ENCODE data around the gene SPACA6. TPM values are rescaled to one million over a fixed set of nuclear protein-coding genes. Genes with fewer than 3 reads are reported as not detected.

Gene SPACA6
- total and polyA plus RNA-seq, 2 experiments from 2014 or later, result 7.7 to 8.0 TPM

DNA sequence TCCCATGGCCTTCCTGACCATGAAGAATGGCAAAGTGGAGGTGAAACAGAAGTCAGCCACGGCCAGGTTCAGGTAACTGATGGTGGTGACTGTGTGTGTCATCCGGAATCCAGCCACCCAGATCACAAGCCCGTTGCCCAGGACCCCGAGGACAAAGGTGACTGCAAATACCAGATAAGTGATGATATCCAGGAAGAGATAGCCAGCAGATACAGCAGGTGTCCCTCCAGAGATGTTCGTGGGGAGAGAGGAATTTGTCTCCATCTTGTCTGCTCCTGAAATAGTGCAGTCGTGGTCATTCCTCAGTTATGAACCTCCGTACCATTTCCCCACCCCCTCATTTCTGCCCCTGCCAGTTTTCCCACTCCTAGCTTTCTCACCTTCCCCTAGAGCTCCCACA, 53.6 kb downstream of the SPACA6 start:
- no peak overlapping the region for H3K4me2 ChIP-seq (ENCODE audit: unreplicated experiment)
- no peaks in the 10 kb centered on the region for H4K20me1 ChIP-seq (ENCODE audit: insufficient read depth)
- H3K9me3 ChIP-seq (ENCODE audit: low read depth), result no peaks in the 10 kb centered on the region
- 16 to 24% methylated on average over 7 of the region's 7 CpGs for WGBS, 2 experiments (ENCODE audit: low coverage in 1 of 2, low lambda C conversion rate in 2 of 2, missing lambda C conversion rate in 2 of 2)
- H3K27me3 ChIP-seq (replicated peaks; ENCODE audit: insufficient read depth), result no peaks in the 10 kb centered on the region
- H3F3A ChIP-seq (ENCODE audit: insufficient read depth), result no peaks in the 10 kb centered on the region
- no peak overlapping the region for H2AFZ ChIP-seq
- no peak overlapping the region for H3K4me3 ChIP-seq
- no peak for TF ChIP-seq EZH2phosphoT487 (IDR thresholded peaks at IDR 0.05; ENCODE audit: insufficient read depth, low read depth)
- no peak for TF ChIP-seq EZH2 (IDR thresholded peaks at IDR 0.05; ENCODE audit: insufficient read depth, poor library complexity, severe bottlenecking)
- H3K9ac ChIP-seq, result no peak overlapping the region
- H3K9me2 ChIP-seq (ENCODE audit: insufficient read depth), result no peaks in the 10 kb centered on the region
- no peak for DNase-seq
- H3K4me1 ChIP-seq (ENCODE audit: insufficient read depth), result peaks cover 4% of the 10 kb centered on the region; the same call in 1 of the 2 replicates
- H3K79me2 ChIP-seq (ENCODE audit: insufficient read depth), result no peaks in the 10 kb centered on the region
- no peaks in the 10 kb centered on the region for H3K36me3 ChIP-seq (ENCODE audit: low read depth)
- no peak overlapping the region for H3K27ac ChIP-seq
- in situ Hi-C loops (cut with MboI), result no loop called here

DNA sequence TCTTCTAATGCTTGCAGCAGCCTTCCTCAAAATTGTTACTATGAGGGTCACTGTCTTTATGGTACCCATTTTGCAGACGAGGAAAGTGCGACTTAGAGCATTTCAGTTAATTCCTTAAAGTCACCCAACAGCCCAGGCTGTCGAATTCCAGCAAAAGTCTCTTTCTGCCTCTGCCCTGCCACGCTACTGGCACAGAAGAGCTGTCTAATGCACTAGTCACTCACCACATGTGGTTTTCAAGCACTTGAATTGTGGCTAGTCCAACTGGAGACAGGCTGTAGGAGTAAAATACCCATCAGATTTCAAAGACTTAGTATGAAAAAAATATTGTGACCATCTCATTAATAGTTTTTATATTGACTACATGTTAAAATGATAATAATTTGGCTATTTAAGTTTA, 56.8 kb downstream of the SPACA6 start:
- Histone ChIP-seq H3K9me3 (ENCODE audit: low read depth) (no peaks in the 10 kb centered on the region), H3K4me2 (ENCODE audit: unreplicated experiment) (no peak overlapping the region), H2AFZ (no peak overlapping the region), H3F3A (ENCODE audit: insufficient read depth) (no peaks in the 10 kb centered on the region), H3K4me3 (no peak overlapping the region), H3K79me2 (ENCODE audit: insufficient read depth) (no peaks in the 10 kb centered on the region), H3K9ac (no peak overlapping the region), H3K36me3 (ENCODE audit: low read depth) (no peaks in the 10 kb centered on the region), H3K4me1 (ENCODE audit: insufficient read depth) (peaks cover 4% of the 10 kb centered on the region; the same call in 1 of the 2 replicates), H4K20me1 (ENCODE audit: insufficient read depth) (no peaks in the 10 kb centered on the region), H3K9me2 (ENCODE audit: insufficient read depth) (no peaks in the 10 kb centered on the region), H3K27ac (peak overlapping the region; percentile 47), H3K27me3 (replicated peaks; ENCODE audit: insufficient read depth) (no peaks in the 10 kb centered on the region; the same call in 1 of the 2 replicates)
- no peak for TF ChIP-seq EZH2phosphoT487 (IDR thresholded peaks at IDR 0.05; ENCODE audit: insufficient read depth, low read depth)
- no peak for TF ChIP-seq EZH2 (IDR thresholded peaks at IDR 0.05; ENCODE audit: insufficient read depth, poor library complexity, severe bottlenecking)
- in situ Hi-C loops (cut with MboI), result no loop called here
- peak; percentile 64 for DNase-seq
- 34 to 42% methylated on average over 4 of the region's 4 CpGs for WGBS, 2 experiments (ENCODE audit: low coverage in 1 of 2, low lambda C conversion rate in 2 of 2, missing lambda C conversion rate in 2 of 2)

DNA sequence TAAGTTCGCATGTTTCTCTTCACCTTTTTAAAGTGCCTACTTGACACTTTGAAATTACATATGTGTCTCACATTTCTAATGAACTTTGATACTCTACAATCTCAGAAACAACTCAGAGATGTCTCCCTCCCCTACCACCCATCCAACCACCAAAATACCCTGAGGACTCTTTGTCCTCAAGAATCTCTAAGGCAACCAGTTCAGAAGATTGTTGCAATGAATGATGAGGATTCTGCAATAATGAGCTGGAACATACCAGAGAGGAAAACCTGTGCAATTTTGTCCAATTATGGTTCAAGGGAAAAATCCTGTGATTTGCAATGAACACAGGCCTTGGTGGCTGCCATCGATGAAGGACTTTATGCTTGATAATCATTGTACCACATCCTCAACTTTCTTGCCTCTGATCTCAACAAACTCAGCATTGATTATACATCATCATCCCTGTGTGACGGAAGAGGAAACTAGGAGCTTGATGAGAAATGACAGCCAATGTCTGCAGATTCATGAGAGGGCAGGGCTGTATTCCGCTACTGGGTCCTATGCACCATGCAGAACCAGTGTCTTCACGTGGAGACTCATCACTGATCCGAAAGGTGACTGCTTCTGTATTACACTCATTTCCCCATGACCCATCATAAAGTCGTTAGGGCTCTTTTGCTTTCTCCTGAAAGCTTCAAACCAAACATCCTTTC, 57.4 kb downstream of the SPACA6 start:
- Histone ChIP-seq H3K9ac (no peak overlapping the region), H3F3A (ENCODE audit: insufficient read depth) (no peaks in the 10 kb centered on the region), H3K27me3 (replicated peaks; ENCODE audit: insufficient read depth) (no peaks in the 10 kb centered on the region; the same call in 1 of the 2 replicates), H3K27ac (peak overlapping the region; percentile 47), H3K4me1 (ENCODE audit: insufficient read depth) (peaks cover 4% of the 10 kb centered on the region; the same call in 1 of the 2 replicates), H3K36me3 (ENCODE audit: low read depth) (no peaks in the 10 kb centered on the region), H3K4me3 (no peak overlapping the region), H2AFZ (no peak overlapping the region), H3K79me2 (ENCODE audit: insufficient read depth) (no peaks in the 10 kb centered on the region), H3K9me2 (ENCODE audit: insufficient read depth) (no peaks in the 10 kb centered on the region), H3K4me2 (ENCODE audit: unreplicated experiment) (no peak overlapping the region), H4K20me1 (ENCODE audit: insufficient read depth) (no peaks in the 10 kb centered on the region), H3K9me3 (ENCODE audit: low read depth) (no peaks in the 10 kb centered on the region)
- TF ChIP-seq EZH2phosphoT487 (IDR thresholded peaks at IDR 0.05; ENCODE audit: insufficient read depth, low read depth), result no peak
- TF ChIP-seq EZH2 (IDR thresholded peaks at IDR 0.05; ENCODE audit: insufficient read depth, poor library complexity, severe bottlenecking), result no peak
- 31 to 45% methylated on average over 7 of the region's 7 CpGs for WGBS, 2 experiments (ENCODE audit: low coverage in 1 of 2, low lambda C conversion rate in 2 of 2, missing lambda C conversion rate in 2 of 2)
- peak; percentile 39 for DNase-seq
- in situ Hi-C loops (cut with MboI), result no loop called here

DNA sequence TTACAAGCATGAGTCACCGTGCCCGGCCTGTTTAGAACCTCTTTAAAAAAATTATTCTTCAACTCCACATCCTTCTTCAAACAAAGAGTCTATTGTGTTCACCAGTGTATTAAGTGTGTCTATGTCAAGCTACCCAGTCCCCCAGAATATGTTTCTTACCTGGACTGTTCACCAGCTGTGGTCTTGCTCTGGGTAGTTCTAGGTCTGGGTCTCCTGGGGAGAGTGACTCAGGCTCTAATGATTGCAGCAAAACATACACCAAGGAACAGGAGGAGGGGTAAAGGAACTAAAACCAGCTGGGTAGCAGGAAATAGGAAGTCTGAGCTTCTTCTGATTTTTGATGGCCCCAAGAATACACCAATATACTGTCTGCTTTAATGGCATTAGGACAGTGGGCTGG, 58.5 kb downstream of the SPACA6 start, which contains the start of gene FPR1:
Gene FPR1, minus strand, starts transcription at position 224 of the 400 bp plus-strand sequence. CDS start 4,884 bp downstream, outside the sequence.
- H3K27me3 ChIP-seq (replicated peaks; ENCODE audit: insufficient read depth), result no peaks in the 10 kb centered on the region; the same call in 1 of the 2 replicates
- H3K27ac ChIP-seq, result no peak within 1 kb of the TSS
- H4K20me1 ChIP-seq (ENCODE audit: insufficient read depth), result no peaks in the 10 kb centered on the region
- no peaks in the 10 kb centered on the region for H3K9me2 ChIP-seq (ENCODE audit: insufficient read depth)
- no peak for TF ChIP-seq EZH2phosphoT487 (IDR thresholded peaks at IDR 0.05; ENCODE audit: insufficient read depth, low read depth)
- TF ChIP-seq EZH2 (IDR thresholded peaks at IDR 0.05; ENCODE audit: insufficient read depth, poor library complexity, severe bottlenecking), result no peak
- no peak for DNase-seq
- no peaks in the 10 kb centered on the region for H3K79me2 ChIP-seq (ENCODE audit: insufficient read depth)
- no peak within 1 kb of the TSS for H3K9ac ChIP-seq
- no peaks in the 10 kb centered on the region for H3K9me3 ChIP-seq (ENCODE audit: low read depth)
- no peak within 1 kb of the TSS for H2AFZ ChIP-seq
- H3K4me1 ChIP-seq (ENCODE audit: insufficient read depth), result peaks cover 4% of the 10 kb centered on the region; the same call in 1 of the 2 replicates
- WGBS, 2 experiments (ENCODE audit: low coverage in 1 of 2, low lambda C conversion rate in 2 of 2, missing lambda C conversion rate in 2 of 2), result 64 to 88% methylated on average over 2 of the region's 2 CpGs
- H3K4me3 ChIP-seq, result no peak within 1 kb of the TSS
- H3K36me3 ChIP-seq (ENCODE audit: low read depth), result no peaks in the 10 kb centered on the region
- in situ Hi-C loops (cut with MboI), result no loop called here
- H3F3A ChIP-seq (ENCODE audit: insufficient read depth), result no peaks in the 10 kb centered on the region
- H3K4me2 ChIP-seq (ENCODE audit: unreplicated experiment), result no peak within 1 kb of the TSS
